GM23338 (cell line): ENCODE data around the gene SH3RF3. TPM values are rescaled to one million over a fixed set of nuclear protein-coding genes. Genes with fewer than 3 reads are reported as not detected.

Source experiments
- ATAC-seq: fragments of 200-7000 bp; cut with Tn5 transposase; 3 replicates; pipeline ENCODE4 v1.9.1; 2020
- DNase-seq: peaks from one replicate; pipeline ENCODE4 v3.0.0-alpha.2; 2015; ENCODE audit warnings: low spot score
- H2AFZ ChIP-seq: fragments of 200-600 bp; sonication (generic); 2 replicates; pipeline ENCODE4 v1.8.0; 2016; ENCODE audit warnings: antibody characterized with exemption, mild to moderate bottlenecking, moderate library complexity
- H3F3A ChIP-seq: fragments of 200-600 bp; sonication (generic); replicated peaks from 2 replicates; pipeline ENCODE4 v1.8.0; 2017; ENCODE audit warnings: antibody characterized with exemption, mixed run types, low read depth
- H3K27ac ChIP-seq: fragments of 200-600 bp; sonication (generic); 2 replicates; pipeline ENCODE4 v1.6.1; 2016; ENCODE audit warnings: low read depth
- H3K27me3 ChIP-seq: fragments of 200-600 bp; sonication (generic); 2 replicates; pipeline ENCODE4 v1.8.0; 2016; ENCODE audit warnings: mild to moderate bottlenecking, mixed run types, moderate library complexity; ENCODE audit not compliant: insufficient read depth
- H3K36me3 ChIP-seq: fragments of 200-600 bp; sonication (generic); 2 replicates; pipeline ENCODE4 v1.8.0; 2016; ENCODE audit warnings: mild to moderate bottlenecking; ENCODE audit not compliant: insufficient read depth
- H3K4me1 ChIP-seq: fragments of 200-600 bp; sonication (generic); 2 replicates; pipeline ENCODE4 v1.8.0; 2016; ENCODE audit warnings: mild to moderate bottlenecking, moderate library complexity; ENCODE audit not compliant: insufficient read depth
- H3K4me2 ChIP-seq: fragments of 200-600 bp; sonication (generic); 2 replicates; pipeline ENCODE4 v1.7.1; 2017; ENCODE audit warnings: mixed run types
- H3K4me3 ChIP-seq: fragments of 200-600 bp; sonication (generic); 2 replicates; pipeline ENCODE4 v1.6.1; 2016; ENCODE audit warnings: mixed run types
- H3K79me2 ChIP-seq: fragments of 200-600 bp; sonication (generic); replicated peaks from 2 replicates; pipeline ENCODE4 v1.8.0; 2017; ENCODE audit warnings: mild to moderate bottlenecking; ENCODE audit not compliant: insufficient read depth
- H3K9me2 ChIP-seq: fragments of 200-600 bp; sonication (generic); 2 replicates; pipeline ENCODE4 v1.8.0; 2017; ENCODE audit not compliant: insufficient read depth
- H4K20me1 ChIP-seq: fragments of 200-600 bp; sonication (generic); replicated peaks from 2 replicates; pipeline ENCODE4 v1.8.0; 2017; ENCODE audit warnings: mild to moderate bottlenecking; ENCODE audit not compliant: insufficient read depth
- H3K27ac Mint-ChIP-seq: 2 replicates; pipeline ENCODE4 v1.8.0; 2020; ENCODE audit warnings: inconsistent platforms, mild to moderate bottlenecking, moderate library complexity, mixed read lengths
- H3K27me3 Mint-ChIP-seq: 3 replicates; pipeline ENCODE4 v1.8.0; 2022; ENCODE audit warnings: low read depth, mild to moderate bottlenecking, moderate library complexity, mixed read lengths, inconsistent platforms; ENCODE audit not compliant: insufficient read depth, poor library complexity
- H3K36me3 Mint-ChIP-seq: 3 replicates; pipeline ENCODE4 v1.8.0; 2021; ENCODE audit warnings: low read depth, mild to moderate bottlenecking, inconsistent platforms, moderate library complexity, mixed read lengths
- H3K4me1 Mint-ChIP-seq: 3 replicates; pipeline ENCODE4 v1.8.0; 2020; ENCODE audit warnings: mild to moderate bottlenecking, inconsistent platforms, mixed read lengths
- H3K4me3 Mint-ChIP-seq: 3 replicates; pipeline ENCODE4 v1.8.0; 2021; ENCODE audit warnings: moderate library complexity, mild to moderate bottlenecking, inconsistent platforms, mixed read lengths
- H3K9me3 Mint-ChIP-seq: 3 replicates; pipeline ENCODE4 v1.8.0; 2020; ENCODE audit warnings: moderate library complexity, mild to moderate bottlenecking, inconsistent platforms, mixed read lengths
- CREB1 ChIP-seq: fragments of 250-450 bp; sonication (Bioruptor Pico); IDR thresholded peaks from 2 replicates; pipeline ENCODE4 v1.5.0; 2020; ENCODE audit warnings: low read depth, mild to moderate bottlenecking, moderate library complexity
- CTCF ChIP-seq, 2 experiments: fragments of 200-600 bp in 1 of 2; sonication (generic) in 1 of 2; conservative IDR thresholded peaks; 2 replicates each; pipeline versions ENCODE4 v1.5.1 to v1.6.1; 2016 to 2017; ENCODE audit warnings: antibody characterized with exemption in 2 of 2, low read depth in 2 of 2, mild to moderate bottlenecking in 2 of 2, moderate library complexity in 1 of 2
- EZH2 ChIP-seq: fragments of 200-600 bp; sonication (generic); IDR thresholded peaks from one replicate; pipeline ENCODE4 v1.8.0; 2017; ENCODE audit warnings: antibody characterized with exemption, mild to moderate bottlenecking, low read depth; ENCODE audit not compliant: unreplicated experiment
- EZH2phosphoT487 ChIP-seq: fragments of 200-600 bp; sonication (generic); IDR thresholded peaks from one replicate; pipeline ENCODE4 v1.8.1; 2018; ENCODE audit warnings: antibody characterized with exemption; ENCODE audit not compliant: unreplicated experiment
- JUNB ChIP-seq: IDR thresholded peaks from one replicate; pipeline ENCODE4 v1.6.1; 2016; ENCODE audit warnings: antibody characterized with exemption; ENCODE audit not compliant: unreplicated experiment
- NANOG ChIP-seq: IDR thresholded peaks from 2 replicates; pipeline ENCODE4 v1.6.1; 2016; ENCODE audit warnings: antibody characterized with exemption, borderline replicate concordance
- POLR2AphosphoS5 ChIP-seq: IDR thresholded peaks from 2 replicates; pipeline ENCODE4 v1.6.1; 2016; ENCODE audit warnings: antibody characterized with exemption, low read depth
- REST ChIP-seq: IDR thresholded peaks from one replicate; pipeline ENCODE4 v1.6.1; 2018; ENCODE audit warnings: antibody characterized with exemption; ENCODE audit not compliant: unreplicated experiment
- STAT1 ChIP-seq: IDR thresholded peaks from one replicate; pipeline ENCODE4 v1.6.1; 2016; ENCODE audit warnings: antibody characterized with exemption; ENCODE audit not compliant: unreplicated experiment
- ZNF114 ChIP-seq: fragments of 250-450 bp; sonication (Bioruptor Pico); IDR thresholded peaks from 2 replicates; pipeline ENCODE4 v1.5.0; 2020; ENCODE audit warnings: mild to moderate bottlenecking, moderate library complexity
- ZNF331 ChIP-seq: fragments of 250-450 bp; sonication (Bioruptor Pico); IDR thresholded peaks from 2 replicates; pipeline ENCODE4 v1.5.0; 2020; ENCODE audit warnings: low read depth, mild to moderate bottlenecking, moderate library complexity
- ZNF462 ChIP-seq: fragments of 250-450 bp; sonication (Bioruptor Pico); IDR thresholded peaks from 2 replicates; pipeline ENCODE4 v1.5.0; 2020; ENCODE audit warnings: mild to moderate bottlenecking, moderate library complexity
- polyA plus RNA-seq: library from polyadenylated mRNA; unstranded; fragments of >200 nt; fragmentation: Nextera tagmentation; extraction: Ambion mirVana; gene quantifications from 2 replicates; pipeline ENCODE4 v1.2.1, GENCODE V29; 2016
- total RNA-seq: library from RNA; depleted of rRNA; stranded (reverse); fragments of >200 nt; shearing (Covaris generic); gene quantifications from 2 replicates; pipeline ENCODE4 v1.2.3, GENCODE V29; 2014
- TF ChIP-seq, protein P1 (sequence below): IDR thresholded peaks from 2 replicates; pipeline ENCODE4 v1.6.1; 2016; ENCODE audit warnings: antibody characterized with exemption

The SH3RF3 gene
- total and polyA plus RNA-seq, 2 experiments from 2014 or later = 0.11 to 0.63 TPM

DNA sequence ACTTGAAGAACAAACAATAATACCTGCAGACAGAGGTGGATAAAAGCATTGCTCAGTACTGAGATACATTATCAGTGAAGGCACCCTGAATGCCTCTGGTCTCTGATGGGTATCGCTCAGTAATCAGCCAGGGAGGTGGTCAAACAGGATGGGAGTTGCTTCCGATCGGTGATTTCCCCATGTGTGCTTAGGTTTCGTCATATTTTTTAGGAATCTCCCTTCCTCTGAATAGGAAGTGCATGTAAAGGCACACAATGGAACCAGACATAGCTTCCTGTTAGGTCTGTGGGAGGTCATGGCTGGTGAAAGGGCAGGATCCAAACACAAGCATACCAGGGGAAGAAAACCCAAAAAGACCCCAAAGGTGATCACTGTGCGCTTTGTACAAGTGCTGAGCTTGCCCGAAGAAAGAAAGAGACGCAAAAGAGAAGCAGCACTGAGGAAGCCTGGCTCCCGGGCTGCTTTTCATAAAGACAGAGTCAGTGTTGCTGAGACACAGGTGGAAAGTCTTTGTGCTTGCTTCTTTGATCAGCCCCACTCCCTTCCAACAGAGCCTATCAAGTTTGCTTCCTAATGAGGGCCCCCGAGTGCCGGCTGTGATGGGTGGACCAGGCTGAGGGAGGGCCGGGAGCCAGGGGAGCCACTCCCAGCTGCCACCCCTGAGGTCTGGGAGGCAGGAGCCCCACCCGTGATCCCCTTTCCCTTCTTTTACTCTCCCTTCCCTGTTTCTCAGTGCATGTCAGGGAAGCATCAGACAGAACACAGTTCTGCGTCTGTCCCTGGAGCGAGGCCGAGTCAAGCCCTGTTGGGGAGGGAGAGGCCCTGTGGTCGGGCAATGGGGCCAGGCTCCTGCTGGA, 138.2 kb downstream of the SH3RF3 start:
- Mint-ChIP-seq H3K27ac (peak overlapping the region; percentile 63; the same call in 1 of the 2 replicates), H3K27me3 (peaks cover 3% of the 10 kb centered on the region), H3K9me3 (no peaks in the 10 kb centered on the region; the same call in 2 of the 3 replicates), H3K4me3 (no peak overlapping the region), H3K36me3 (no peaks in the 10 kb centered on the region), H3K4me1 (peaks cover 17% of the 10 kb centered on the region)
- no peak for TF ChIP-seq JUNB
- TF ChIP-seq, protein P1, sequence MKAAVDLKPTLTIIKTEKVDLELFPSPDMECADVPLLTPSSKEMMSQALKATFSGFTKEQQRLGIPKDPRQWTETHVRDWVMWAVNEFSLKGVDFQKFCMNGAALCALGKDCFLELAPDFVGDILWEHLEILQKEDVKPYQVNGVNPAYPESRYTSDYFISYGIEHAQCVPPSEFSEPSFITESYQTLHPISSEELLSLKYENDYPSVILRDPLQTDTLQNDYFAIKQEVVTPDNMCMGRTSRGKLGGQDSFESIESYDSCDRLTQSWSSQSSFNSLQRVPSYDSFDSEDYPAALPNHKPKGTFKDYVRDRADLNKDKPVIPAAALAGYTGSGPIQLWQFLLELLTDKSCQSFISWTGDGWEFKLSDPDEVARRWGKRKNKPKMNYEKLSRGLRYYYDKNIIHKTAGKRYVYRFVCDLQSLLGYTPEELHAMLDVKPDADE = no peak
- no peak for TF ChIP-seq CTCF (conservative IDR thresholded peaks at IDR 0.05; ENCODE audit: low read depth in 2 of 2)
- no peak for TF ChIP-seq POLR2AphosphoS5
- no peak for TF ChIP-seq ZNF462 (CRISPR knock-in tag)
- TF ChIP-seq EZH2 = no peak
- no peak for TF ChIP-seq ZNF331 (CRISPR knock-in tag)
- no peak for TF ChIP-seq CREB1
- TF ChIP-seq ZNF114 (CRISPR knock-in tag) = no peak
- TF ChIP-seq REST = no peak
- no peak for TF ChIP-seq STAT1
- no peak for TF ChIP-seq EZH2phosphoT487
- no peak for TF ChIP-seq NANOG
- Histone ChIP-seq H3K27ac (no peak overlapping the region), H3K36me3 (no peaks in the 10 kb centered on the region), H3K4me3 (no peak overlapping the region), H3K79me2 (no peaks in the 10 kb centered on the region), H3K4me1 (no peaks in the 10 kb centered on the region), H4K20me1 (no peaks in the 10 kb centered on the region), H3K4me2 (no peak overlapping the region), H2AFZ (peak overlapping the region; percentile 47; the same call in 1 of the 2 replicates), H3F3A (no peaks in the 10 kb centered on the region), H3K27me3 (no peaks in the 10 kb centered on the region), H3K9me2 (no peaks in the 10 kb centered on the region)
- ATAC-seq (peak; percentile 63), DNase-seq (peak; percentile 14)
